GM13977 (cell line): ENCODE measurements around the gene ACAP3.
A peak's percentile ranks its signal among the peaks of the same experiment; 100 is the strongest.

Source experiments
- DNase-seq: peaks from one replicate; pipeline ENCODE4 v3.0.0; 2012; ENCODE audit warnings: low spot score
- in situ Hi-C: fragments of 300-500 bp; cut with MboI; formaldehyde crosslinking; loops from one replicate; pipeline ENCODE4 v1.12.0; 2022; ENCODE audit warnings: low sequenced_read_pairs, low pct_unique_long_range_greater_than_20kb, mixed read lengths, inconsistent platforms; ENCODE audit not compliant: unreplicated experiment
- TF ChIP-seq, protein P1 (sequence below): IDR thresholded peaks from 2 replicates; pipeline ENCODE4 v1.5.1; 2012; ENCODE audit warnings: mild to moderate bottlenecking, control low read depth; ENCODE audit not compliant: insufficient read depth; ENCODE audit errors: extremely low read depth, missing control alignments

ACAP3 gene, protein sequence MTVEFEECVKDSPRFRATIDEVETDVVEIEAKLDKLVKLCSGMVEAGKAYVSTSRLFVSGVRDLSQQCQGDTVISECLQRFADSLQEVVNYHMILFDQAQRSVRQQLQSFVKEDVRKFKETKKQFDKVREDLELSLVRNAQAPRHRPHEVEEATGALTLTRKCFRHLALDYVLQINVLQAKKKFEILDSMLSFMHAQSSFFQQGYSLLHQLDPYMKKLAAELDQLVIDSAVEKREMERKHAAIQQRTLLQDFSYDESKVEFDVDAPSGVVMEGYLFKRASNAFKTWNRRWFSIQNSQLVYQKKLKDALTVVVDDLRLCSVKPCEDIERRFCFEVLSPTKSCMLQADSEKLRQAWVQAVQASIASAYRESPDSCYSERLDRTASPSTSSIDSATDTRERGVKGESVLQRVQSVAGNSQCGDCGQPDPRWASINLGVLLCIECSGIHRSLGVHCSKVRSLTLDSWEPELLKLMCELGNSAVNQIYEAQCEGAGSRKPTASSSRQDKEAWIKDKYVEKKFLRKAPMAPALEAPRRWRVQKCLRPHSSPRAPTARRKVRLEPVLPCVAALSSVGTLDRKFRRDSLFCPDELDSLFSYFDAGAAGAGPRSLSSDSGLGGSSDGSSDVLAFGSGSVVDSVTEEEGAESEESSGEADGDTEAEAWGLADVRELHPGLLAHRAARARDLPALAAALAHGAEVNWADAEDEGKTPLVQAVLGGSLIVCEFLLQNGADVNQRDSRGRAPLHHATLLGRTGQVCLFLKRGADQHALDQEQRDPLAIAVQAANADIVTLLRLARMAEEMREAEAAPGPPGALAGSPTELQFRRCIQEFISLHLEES

GRCh38 chr1:1307923-1308755, at the start of gene ACAP3, which contains the start of gene PUSL1:
Gene ACAP3, minus strand, starts transcription at chr1:1307930. Its CDS starts 115 bp downstream, at chr1:1307815.
Gene PUSL1, plus strand, starts transcription at chr1:1308597. Its CDS starts 47 bp downstream, at chr1:1308644.
- peak; percentile 100 for DNase-seq
- TF ChIP-seq, protein P1, sequence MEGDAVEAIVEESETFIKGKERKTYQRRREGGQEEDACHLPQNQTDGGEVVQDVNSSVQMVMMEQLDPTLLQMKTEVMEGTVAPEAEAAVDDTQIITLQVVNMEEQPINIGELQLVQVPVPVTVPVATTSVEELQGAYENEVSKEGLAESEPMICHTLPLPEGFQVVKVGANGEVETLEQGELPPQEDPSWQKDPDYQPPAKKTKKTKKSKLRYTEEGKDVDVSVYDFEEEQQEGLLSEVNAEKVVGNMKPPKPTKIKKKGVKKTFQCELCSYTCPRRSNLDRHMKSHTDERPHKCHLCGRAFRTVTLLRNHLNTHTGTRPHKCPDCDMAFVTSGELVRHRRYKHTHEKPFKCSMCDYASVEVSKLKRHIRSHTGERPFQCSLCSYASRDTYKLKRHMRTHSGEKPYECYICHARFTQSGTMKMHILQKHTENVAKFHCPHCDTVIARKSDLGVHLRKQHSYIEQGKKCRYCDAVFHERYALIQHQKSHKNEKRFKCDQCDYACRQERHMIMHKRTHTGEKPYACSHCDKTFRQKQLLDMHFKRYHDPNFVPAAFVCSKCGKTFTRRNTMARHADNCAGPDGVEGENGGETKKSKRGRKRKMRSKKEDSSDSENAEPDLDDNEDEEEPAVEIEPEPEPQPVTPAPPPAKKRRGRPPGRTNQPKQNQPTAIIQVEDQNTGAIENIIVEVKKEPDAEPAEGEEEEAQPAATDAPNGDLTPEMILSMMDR, result peak; percentile 28
- in situ Hi-C loops, result no loop called here

DNA sequence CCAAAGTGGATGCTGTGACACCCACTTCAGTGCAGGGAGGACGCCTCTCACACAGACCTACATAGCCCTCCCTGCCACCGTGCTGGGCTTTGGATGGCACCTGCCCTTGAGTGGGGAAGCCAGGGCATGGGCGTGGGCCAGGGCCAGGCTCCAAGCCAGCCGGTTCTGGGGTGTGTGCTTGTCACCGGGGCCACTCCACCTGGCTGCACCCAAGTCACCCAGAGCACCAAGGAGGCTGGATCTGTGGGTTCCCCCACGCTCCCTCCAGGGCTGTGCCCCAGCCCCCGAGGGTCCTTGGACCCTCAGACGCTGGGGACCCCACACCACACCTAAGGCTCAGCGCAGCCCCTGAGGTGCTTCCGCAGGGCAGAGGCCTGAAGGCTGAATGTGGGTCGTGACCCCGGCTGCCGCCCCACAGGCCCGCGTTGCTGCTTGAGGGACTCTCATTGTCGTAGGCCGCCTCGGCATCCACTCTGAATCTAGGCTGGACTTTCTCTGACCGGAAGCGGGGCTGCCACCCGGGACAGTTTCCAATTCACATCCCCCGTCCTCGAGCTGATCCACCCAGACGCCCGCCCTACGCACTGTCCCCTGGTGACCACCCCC, 49.2 kb upstream of the ACAP3 start:
- no peak for DNase-seq
- TF ChIP-seq, protein P1, result no peak
- in situ Hi-C loops, result no loop called here

GRCh38 chr1:1356166-1356795, 48.6 kb upstream of the ACAP3 start:
- in situ Hi-C loops, result no loop called here
- TF ChIP-seq, protein P1, result no peak
- no peak for DNase-seq

GRCh38 chr1:1355416-1355815, 47.7 kb upstream of the ACAP3 start:
- TF ChIP-seq, protein P1, result no peak
- in situ Hi-C loops, result no loop called here
- no peak for DNase-seq

DNA sequence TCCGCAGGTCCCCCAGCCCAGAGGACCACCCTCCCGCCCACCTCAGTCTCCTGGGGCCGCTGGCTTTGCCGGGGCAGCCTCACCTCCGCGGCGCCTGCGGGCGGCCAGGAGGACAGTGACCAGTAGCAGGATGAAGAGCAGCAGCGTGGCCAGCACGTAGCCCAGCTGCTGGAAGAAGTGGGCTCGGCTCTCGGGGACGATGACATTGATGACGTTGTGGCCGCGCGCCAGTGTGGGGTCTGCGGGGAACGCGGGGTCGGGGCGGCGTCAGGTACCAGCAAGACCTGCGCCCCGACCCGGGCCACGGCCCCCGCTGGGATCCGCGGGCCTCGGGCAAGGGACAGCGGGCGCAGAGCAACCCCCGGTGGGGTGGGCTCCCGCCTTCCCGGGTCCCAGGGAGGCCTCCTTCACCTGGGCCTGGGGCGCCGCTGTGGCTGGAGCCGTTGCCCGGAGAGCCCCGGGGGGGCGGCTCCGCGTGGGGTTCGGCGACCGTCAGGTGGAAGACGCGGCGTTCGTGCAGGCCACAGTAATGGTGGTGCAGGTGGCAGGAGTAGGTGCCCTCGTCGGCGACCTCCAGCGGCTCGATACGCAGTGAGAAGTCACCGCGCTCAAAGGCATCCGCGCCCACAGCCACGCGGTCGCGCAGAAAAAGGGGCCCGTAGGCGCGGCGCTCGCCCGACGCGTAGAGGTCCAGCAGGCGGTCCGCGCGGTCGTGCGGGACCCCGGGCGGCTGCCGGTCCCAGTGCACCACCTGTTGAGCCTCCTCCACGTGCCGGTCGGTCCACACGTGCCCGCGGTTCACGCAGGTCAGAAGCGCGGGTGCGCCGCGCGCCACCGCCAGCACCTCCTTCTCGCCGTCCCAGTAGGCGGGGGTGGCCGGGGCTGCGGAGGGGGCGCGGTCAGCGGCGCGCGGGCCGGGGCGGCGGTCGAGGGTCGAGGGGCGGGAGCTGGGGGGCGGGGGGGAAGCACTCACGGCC, 46.8 kb upstream of the ACAP3 start:
- DNase-seq, result no peak
- in situ Hi-C loops, result no loop called here
- TF ChIP-seq, protein P1, result no peak
